Measurements from ENCODE around the gene C1orf146. TPM values are rescaled to one million over a fixed set of nuclear protein-coding genes. Genes with fewer than 3 reads are reported as not detected.

C1orf146 gene
- not detected in 2 replicates for total RNA-seq

GRCh38 chr1:92217721-92218120, at the start of gene C1orf146:
Gene C1orf146 (plus strand): TSS chr1:92217915. CDS start chr1:92231421, 13,506 bp downstream.

Other genes with a start within 250 kb of the C1orf146 start
- gene EPHX4, start 187.9 kb upstream of the C1orf146 start, total RNA-seq = 1.0 and 1.7 TPM in 2 replicates
- gene SETSIP, start 142.5 kb upstream of the C1orf146 start, total RNA-seq = not detected in 2 replicates
- 1.6 and 3.9 TPM in 2 replicates for gene BTBD8, start 137.6 kb upstream of the C1orf146 start, total RNA-seq
- 7.4 and 9.2 TPM in 2 replicates for gene GLMN, start 81.1 kb downstream of the C1orf146 start, total RNA-seq
- 4.8 and 6.7 TPM in 2 replicates for gene RPAP2, start 81.1 kb downstream of the C1orf146 start, total RNA-seq

Data from bronchus fibroblast of lung (primary cell).